Suprapubic skin (tissue), 3 donors: ENCODE results near the gene TBC1D8.

ENCODE experiments used
- EP300 ChIP-seq: sonication (generic); formaldehyde crosslinking; IDR thresholded peaks from one replicate; pipeline ENCODE4 v1.6.1; 2017; ENCODE audit warnings: antibody characterized with exemption
- TF ChIP-seq, protein P1 (sequence below), 2 donors: fragments of 200-600 bp in 1 of 2; fragments of 450-650 bp in 1 of 2; sonication (generic) in 1 of 2; IDR thresholded peaks; one replicate each; pipeline ENCODE4 v1.5.1; 2016 to 2019; ENCODE audit warnings: antibody characterized with exemption in 2 of 2, mild to moderate bottlenecking in 1 of 2, moderate library complexity in 1 of 2

DNA sequence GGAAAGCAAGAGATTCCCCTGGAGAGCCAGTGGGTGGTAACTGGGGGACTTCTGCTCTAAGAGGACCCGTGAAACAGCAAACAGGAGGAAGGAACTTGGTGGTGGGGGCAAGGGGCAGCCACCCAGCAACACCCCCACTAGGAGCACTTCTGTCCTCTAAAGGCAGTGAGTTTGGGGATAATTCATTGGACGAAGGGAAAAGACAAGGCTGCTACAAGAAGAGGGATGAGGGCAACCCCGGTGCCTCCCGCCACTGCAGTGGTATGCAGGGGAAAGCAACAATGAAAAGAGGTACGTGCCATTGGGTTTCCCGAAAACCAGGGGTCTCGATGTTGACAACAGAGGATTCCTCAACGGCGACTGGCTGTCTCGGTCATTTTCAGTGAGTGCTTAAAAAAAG is 140.0 kb downstream of the TBC1D8 start:
- no peak for TF ChIP-seq EP300
- TF ChIP-seq, protein P1, sequence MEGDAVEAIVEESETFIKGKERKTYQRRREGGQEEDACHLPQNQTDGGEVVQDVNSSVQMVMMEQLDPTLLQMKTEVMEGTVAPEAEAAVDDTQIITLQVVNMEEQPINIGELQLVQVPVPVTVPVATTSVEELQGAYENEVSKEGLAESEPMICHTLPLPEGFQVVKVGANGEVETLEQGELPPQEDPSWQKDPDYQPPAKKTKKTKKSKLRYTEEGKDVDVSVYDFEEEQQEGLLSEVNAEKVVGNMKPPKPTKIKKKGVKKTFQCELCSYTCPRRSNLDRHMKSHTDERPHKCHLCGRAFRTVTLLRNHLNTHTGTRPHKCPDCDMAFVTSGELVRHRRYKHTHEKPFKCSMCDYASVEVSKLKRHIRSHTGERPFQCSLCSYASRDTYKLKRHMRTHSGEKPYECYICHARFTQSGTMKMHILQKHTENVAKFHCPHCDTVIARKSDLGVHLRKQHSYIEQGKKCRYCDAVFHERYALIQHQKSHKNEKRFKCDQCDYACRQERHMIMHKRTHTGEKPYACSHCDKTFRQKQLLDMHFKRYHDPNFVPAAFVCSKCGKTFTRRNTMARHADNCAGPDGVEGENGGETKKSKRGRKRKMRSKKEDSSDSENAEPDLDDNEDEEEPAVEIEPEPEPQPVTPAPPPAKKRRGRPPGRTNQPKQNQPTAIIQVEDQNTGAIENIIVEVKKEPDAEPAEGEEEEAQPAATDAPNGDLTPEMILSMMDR (IDR thresholded peaks at IDR 0.05): no peak
